ENCODE measurements around the gene DCTN4. TPM values are rescaled to one million over a fixed set of nuclear protein-coding genes. Genes with fewer than 3 reads are reported as not detected.

The DCTN4 gene
- total and polyA plus RNA-seq, 2 of the 8 experiments (the other 6 are each of a cell fraction or from before 2014, with no cell fraction given) = 20.5 to 42.7 TPM

DNA sequence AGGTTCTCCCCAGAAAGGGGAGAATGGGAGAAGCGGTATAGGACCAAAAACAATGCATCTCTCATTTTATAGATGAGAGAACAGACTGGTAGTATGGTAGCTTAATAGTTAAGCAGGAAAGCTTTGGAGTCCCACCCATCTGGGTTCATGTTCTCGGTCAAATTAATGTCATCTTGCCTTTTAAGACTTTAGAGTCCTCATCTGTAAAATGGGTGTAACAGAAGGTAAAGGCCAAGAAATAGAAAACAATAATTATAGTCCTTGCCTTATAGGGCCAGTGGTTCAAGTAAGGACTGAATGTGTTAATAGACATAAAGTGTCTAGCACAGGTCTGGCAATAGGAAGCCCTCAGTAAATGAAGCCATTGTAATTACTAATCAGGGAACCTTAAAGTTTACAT is 36.1 kb upstream of the DCTN4 start:
- FAIRE-seq (no peak), DNase-seq (ENCODE audit: low read depth in 1 of 2, low spot score in 2 of 2) (no peak)
- Histone ChIP-seq H3K4ac (replicated peaks; ENCODE audit: insufficient read length, low read depth, low read length) (no peak overlapping the region), H3K14ac (ENCODE audit: insufficient read length) (no peak overlapping the region), H3K4me2 (ENCODE audit: insufficient read depth in 1 of 2, low read depth in 2 of 2, low read length in 2 of 2) (no peak overlapping the region), H2BK15ac (ENCODE audit: low read length) (no peak overlapping the region), H2BK120ac (replicated peaks; ENCODE audit: low read depth, low read length) (no peak overlapping the region), H3K56ac (replicated peaks; ENCODE audit: insufficient read length, low read depth, low read length) (no peak overlapping the region), H2BK12ac (ENCODE audit: low read depth, low read length) (no peak overlapping the region), H3K27ac (ENCODE audit: low read depth, low read length) (no peak overlapping the region), H3K36me3 (ENCODE audit: control insufficient read depth in 2 of 4, insufficient read depth in 4 of 4, low read length in 3 of 4) (no peaks in the 10 kb centered on the region), H4K8ac (ENCODE audit: extremely low read depth, insufficient read depth, low read length) (no peak overlapping the region), H4K20me1 (replicated peaks in 1 of 2; ENCODE audit: control insufficient read depth in 1 of 2, insufficient read depth in 2 of 2, low read length in 2 of 2) (no peaks in the 10 kb centered on the region), H3K23ac (ENCODE audit: insufficient read length) (no peak overlapping the region), H3K4me1 (replicated peaks in 1 of 4; ENCODE audit: control insufficient read depth in 3 of 4, insufficient read depth in 4 of 4, low read length in 3 of 4) (0 out of 7 replicates have a peak, but pooled peaks cover 0 to 3% (median 0%) of the 10 kb centered on the region in 4 experiments), H3K23me2 (ENCODE audit: low read depth, low read length) (no peaks in the 10 kb centered on the region; the same call in 1 of the 2 replicates), H2BK20ac (ENCODE audit: low read length) (no peak overlapping the region), H3K27me3 (replicated peaks in 1 of 4; ENCODE audit: control insufficient read depth in 3 of 4, extremely low read depth in 1 of 4, insufficient read depth in 3 of 4, low read length in 3 of 4) (no peaks in the 10 kb centered on the region), H3K18ac (ENCODE audit: extremely low read depth, low read length) (no peak overlapping the region), H2AK5ac (ENCODE audit: low read depth, low read length) (no peak overlapping the region), H3K4me3 (ENCODE audit: extremely low read depth in 1 of 4, insufficient read depth in 2 of 4, low read depth in 3 of 4, low read length in 4 of 4) (no peak overlapping the region), H2BK5ac (ENCODE audit: low read depth, low read length) (no peak overlapping the region), H3K9me3 (ENCODE audit: insufficient read depth in 2 of 2, low read depth in 1 of 2, low read length in 1 of 2) (no peaks in the 10 kb centered on the region), H3K79me2 (ENCODE audit: control insufficient read depth in 1 of 2, insufficient read depth in 2 of 2, low read length in 2 of 2) (no peaks in the 10 kb centered on the region), H4K5ac (ENCODE audit: insufficient read length, low read depth, low read length) (no peak overlapping the region), H3K79me1 (ENCODE audit: low read depth, low read length) (no peaks in the 10 kb centered on the region), H3K9ac (replicated peaks in 1 of 4; ENCODE audit: extremely low read depth in 1 of 4, low read depth in 3 of 4, low read length in 3 of 4) (no peak overlapping the region), H2AFZ (ENCODE audit: low read length) (no peak overlapping the region), H4K91ac (replicated peaks; ENCODE audit: insufficient read length, low read length) (no peak overlapping the region)
- 91% methylated on average over 2 of the region's 2 CpGs; no CpG with 5 or more reads in 1 of the 2 experiments for WGBS, 2 experiments (ENCODE audit: extremely low coverage in 1 of 2, insufficient coverage in 1 of 2, insufficient read length in 1 of 2, insufficient replicate concordance in 2 of 2, low coverage in 1 of 2, low lambda C conversion rate in 2 of 2, missing lambda C conversion rate in 1 of 2)
- ChIA-PET POLR2A (ENCODE audit: partially characterized antibody) (interaction anchor here (1.1 kb wide), 1 partner anchor 11 kb away, joined by 3 read pairs; no protein-coding TSS in a partner anchor), CTCF (ENCODE audit: partially characterized antibody) (no interaction called here)
- no peak for TF ChIP-seq CBX5 (IDR thresholded peaks at IDR 0.05; ENCODE audit: low read depth, low read length)
- no peak for TF ChIP-seq FOSL1 (IDR thresholded peaks at IDR 0.05; ENCODE audit: insufficient read depth, low read depth, low read length)
- TF ChIP-seq SP2 (IDR thresholded peaks at IDR 0.05; ENCODE audit: low read length) = no peak
- TF ChIP-seq, protein P1, sequence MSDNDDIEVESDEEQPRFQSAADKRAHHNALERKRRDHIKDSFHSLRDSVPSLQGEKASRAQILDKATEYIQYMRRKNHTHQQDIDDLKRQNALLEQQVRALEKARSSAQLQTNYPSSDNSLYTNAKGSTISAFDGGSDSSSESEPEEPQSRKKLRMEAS (IDR thresholded peaks at IDR 0.05) = no peak
- no peak for TF ChIP-seq HDAC2 (IDR thresholded peaks at IDR 0.05; ENCODE audit: borderline replicate concordance in 1 of 2, low read depth in 2 of 2, low read length in 2 of 2)
- TF ChIP-seq SIN3A (conservative IDR thresholded peaks at IDR 0.05 in 1 of 2, IDR thresholded peaks at IDR 0.05 in 1 of 2; ENCODE audit: low read depth in 1 of 2, low read length in 2 of 2) = no peak
- no peak for TF ChIP-seq CREB1 (IDR thresholded peaks at IDR 0.05)
- no peak for TF ChIP-seq SRF (IDR thresholded peaks at IDR 0.05; ENCODE audit: low read depth, low read length)
- TF ChIP-seq POLR2A (IDR thresholded peaks at IDR 0.05; ENCODE audit: control extremely low read depth in 1 of 2, low read depth in 2 of 2, low read length in 2 of 2) = no peak

All from H1 (cell line).